Globus pallidus (tissue), 1 donor: ENCODE measurements around the gene TSPAN32.

Experiments
- DNase-seq: peaks from one replicate; pipeline ENCODE4 v3.0.0-alpha.2; 2015; ENCODE audit warnings: low spot score

The TSPAN32 gene

DNA sequence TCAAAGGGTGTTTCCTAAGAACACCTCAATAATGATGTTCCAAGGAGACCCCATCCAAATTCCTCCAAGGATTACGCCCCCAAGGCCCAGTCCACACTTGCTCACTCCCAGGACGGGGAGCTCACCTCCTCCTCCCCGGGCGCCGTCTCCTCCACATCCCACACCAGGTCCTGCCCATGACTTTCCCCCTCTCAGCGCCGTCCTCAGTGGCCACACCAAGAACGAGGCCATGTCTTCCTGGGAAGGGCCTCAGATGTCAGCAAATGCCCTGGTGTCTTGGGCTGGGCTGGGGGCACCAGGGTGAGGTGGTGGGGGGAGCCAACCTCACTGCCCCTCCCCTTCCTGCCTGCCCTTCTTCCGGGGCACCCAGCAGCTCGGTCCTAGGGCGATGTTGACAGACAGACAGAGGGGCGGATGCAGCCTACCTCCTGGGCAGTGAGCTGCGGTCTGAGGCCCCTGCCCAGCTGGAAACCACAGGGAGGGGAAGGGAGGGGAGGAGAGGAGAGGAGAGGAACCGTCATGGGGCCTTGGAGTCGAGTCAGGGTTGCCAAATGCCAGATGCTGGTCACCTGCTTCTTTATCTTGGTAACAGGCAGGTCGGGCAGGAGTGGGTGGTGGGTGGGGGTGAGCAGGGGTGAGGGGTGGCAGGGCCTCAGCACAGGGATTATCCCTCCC is at the start of gene TSPAN32, which contains the start of gene C11orf21:
Gene TSPAN32 (plus strand): TSS at position 383 of the 675 bp plus-strand sequence. CDS start 137 bp downstream, at position 520.
Gene C11orf21 (minus strand): TSS at position 288 of the 675 bp plus-strand sequence. CDS start 110 bp downstream, at position 178.
- DNase-seq = no peak

DNA sequence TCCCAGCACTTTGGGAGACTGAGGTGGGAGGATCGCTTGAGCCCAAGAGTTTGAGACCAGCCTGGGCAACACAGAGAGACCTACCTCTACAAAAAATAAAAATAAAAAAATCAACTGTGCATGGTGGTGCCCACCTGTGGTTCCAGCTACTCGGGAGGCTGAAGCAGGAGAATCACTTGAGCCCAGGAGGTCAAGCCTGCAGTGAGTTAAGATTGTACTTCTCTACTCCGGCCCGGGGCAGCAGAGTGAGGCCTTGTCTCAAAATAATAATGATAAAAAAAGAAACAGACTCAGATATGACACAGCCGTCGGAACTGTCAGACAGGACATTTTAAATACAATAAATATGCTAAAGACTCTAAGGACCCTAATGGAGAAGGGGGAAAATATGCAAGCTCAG is 49.8 kb upstream of the TSPAN32 start:
- no peak for DNase-seq

DNA sequence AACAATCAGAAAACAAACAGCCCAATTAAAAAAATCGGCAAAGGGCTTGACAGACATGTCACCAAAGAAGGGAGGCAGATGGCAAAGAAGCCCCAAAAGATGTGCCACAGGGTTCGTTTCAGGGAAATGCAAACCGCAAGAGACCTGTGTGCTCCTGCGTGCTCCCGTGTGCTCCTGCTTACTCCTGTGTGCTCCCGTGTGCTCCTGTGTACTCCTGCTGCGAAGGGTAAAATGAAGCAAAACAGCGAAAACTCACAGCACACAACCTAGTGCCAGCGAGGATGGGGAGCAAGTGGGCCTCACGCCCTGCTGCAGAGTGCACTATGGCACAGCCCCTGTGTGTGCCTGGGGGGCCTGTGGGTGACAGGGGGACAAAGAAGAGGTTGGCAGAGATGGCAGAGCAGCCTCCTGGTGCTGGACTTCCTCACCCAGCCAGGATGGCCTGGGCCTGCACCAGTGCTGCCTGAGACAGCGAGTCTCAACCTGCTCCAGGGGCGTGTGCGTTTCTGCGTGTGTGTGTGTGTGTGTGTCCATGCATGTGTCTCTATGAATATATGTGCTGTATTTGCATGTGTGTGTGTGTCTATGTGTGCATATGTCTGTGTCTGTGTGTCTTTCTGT is 45.4 kb upstream of the TSPAN32 start:
- no peak for DNase-seq

- DNase-seq = no peak
These were observed 44.7 kb upstream of the TSPAN32 start for GRCh38 chr11:2256951-2257700.

- no peak for DNase-seq
These were observed 43.0 kb upstream of the TSPAN32 start for GRCh38 chr11:2258501-2259465.

DNA sequence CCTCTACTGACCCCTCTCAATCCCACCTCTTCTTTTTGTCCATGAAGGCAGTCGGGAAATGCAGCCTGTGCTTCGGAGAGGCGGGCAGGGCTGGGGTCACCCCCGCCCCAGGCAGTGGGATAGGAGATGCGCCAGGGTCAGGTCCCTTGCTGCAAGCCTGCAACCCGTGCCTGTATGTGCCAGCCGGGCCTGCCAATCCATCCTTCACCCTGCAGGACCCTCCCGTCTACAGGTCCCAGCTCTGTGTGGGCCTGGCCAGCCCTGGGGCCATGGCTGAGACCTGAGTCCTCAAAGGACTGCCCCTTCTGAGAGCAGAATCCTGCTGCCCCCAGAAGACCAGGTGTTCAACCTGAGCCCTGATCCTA is 42.4 kb upstream of the TSPAN32 start:
- DNase-seq = no peak

DNA sequence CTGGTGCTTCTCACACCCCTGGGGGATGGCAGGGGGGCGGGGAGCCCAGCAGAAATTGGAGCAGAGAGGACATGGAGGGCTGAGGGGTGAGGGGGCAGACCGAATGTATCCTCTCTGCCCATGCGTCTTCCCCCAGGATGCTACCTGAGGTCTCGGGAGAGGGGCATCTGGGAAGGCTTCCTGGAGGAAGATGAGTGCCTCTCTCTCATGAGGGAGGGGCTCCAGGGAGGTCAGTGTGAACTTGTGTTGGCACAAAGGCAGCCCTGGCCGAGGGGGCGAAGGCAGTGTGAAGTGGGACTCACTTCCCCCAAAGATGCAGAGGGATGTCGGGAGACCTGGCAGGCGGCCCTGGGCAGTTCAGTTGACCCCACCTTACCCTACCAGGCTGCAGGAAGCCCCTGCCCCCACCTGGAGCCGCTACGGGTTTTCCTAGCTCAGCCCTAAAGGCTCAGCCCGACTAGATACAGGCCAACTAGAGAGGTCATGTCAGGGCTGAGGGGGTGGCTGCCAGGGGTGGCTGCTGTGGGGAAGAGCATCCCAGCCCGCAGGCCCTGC is 41.8 kb upstream of the TSPAN32 start:
- DNase-seq = no peak

GRCh38 chr11:2260491-2261364 is 41.1 kb upstream of the TSPAN32 start:
- DNase-seq = no peak

GRCh38 chr11:2261436-2262230 is 40.2 kb upstream of the TSPAN32 start:
- DNase-seq = no peak

DNA sequence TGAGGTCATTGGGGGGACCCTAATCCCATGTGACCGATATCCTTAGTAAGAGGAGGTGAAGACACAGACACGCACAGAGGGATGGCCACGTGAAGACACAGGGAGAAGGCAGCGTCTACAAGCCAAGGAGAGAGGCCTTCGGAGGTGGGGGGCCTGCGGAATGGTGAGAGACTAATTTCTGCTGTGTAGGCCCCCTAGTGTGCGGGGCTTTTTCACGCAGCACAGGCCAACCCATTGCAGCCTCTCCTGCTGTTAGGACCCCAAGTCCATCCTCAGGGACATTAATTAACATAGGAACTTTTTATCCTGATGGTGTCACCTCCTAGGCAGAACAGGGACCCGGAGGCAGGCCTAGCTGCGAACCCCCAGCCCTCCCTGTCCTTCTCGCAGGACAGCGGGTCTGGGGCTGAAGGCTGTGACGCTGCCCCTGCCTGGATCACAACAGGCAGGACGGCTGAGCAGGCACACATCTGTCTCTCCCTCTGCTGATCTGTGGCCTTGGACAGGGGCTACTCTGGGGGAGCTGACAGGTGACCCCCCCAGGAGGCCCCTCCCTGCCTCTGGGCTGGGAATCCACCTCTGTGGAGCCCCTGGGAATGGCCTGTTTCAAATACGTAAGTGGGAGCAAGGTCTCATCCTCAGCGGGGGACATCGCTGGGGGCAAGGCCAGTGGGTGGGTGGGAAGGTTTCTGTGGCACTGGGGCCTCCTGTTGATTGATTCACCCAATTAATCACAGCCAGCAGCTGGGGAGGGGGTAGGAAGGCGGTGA is 39.3 kb upstream of the TSPAN32 start:
- DNase-seq = no peak

- DNase-seq = no peak
These were observed 38.7 kb upstream of the TSPAN32 start for GRCh38 chr11:2263071-2263565.

- no peak for DNase-seq
These were observed 38.0 kb upstream of the TSPAN32 start for GRCh38 chr11:2263724-2264360.

- no peak for DNase-seq
These were observed 37.3 kb upstream of the TSPAN32 start for GRCh38 chr11:2264366-2265053.

DNA sequence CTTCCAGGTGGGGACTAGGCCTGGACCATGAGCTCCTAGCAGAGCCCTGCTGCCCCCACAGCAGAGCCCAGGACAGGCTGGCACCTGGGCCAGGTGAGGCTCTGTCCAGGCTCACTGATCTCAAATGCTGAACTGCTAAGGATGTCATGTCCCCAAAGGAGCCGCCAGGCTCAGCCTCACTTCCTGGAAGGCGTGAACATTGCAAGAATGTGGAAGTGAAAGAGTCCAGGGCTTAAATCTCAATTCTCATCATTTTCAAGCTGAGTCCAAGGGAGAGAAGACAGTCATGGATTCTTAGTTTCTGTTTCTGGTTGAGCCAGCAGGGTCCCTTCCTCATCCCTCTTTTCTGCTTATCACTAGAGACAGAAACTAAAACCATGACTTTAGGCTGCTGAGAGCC is 36.4 kb upstream of the TSPAN32 start:
- peak; percentile 56 for DNase-seq

- DNase-seq = no peak
These were observed 35.8 kb upstream of the TSPAN32 start for GRCh38 chr11:2265854-2266585.

DNA sequence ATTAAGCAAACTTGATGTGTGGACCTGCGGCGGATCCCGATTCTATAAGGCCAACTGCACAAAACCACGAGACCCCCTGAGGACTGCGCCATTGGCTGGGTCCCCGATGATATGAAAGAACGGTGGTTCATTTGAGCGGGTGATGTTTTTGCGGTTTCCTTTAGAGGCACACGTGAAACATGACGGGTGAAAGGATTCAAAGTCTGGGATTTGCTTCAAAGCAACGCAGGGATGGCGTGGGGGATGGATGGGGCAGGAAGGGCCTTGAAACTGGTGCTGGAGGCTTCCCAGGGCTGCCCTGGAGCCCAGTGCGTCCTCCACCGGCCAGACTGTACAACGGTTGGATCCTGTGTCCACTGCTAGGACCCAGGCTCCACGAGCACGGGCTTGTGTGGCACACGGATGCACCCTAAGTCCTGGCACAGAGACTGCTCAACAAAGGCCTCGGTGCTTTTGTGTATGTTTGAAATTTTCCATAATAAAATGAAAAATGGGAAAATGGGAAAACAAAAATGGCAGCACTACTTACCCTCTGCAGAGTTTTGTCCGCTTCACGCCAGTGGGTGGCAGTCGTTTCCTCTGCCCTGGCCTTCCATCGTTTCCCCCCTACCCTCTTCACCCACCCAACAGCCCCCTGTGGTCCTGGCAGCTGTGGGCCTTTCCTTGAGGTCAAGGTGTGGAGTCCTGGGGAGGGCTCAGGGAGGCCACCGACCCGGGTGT is 35.1 kb upstream of the TSPAN32 start:
- DNase-seq = no peak
